GM18507 (cell line): ENCODE results near the gene CCDC12.

Experiments
- DNase-seq: peaks from one replicate; pipeline ENCODE4 v3.0.0; 2011; ENCODE audit warnings: low read depth; ENCODE audit not compliant: insufficient read length; ENCODE audit errors: extremely low spot score
- FAIRE-seq: peaks from 2 replicates; lab custom pipeline; 2011; peaks lifted over from hg19 to GRCh38; lab: Jason Lieb, UNC

CCDC12 gene

GRCh38 chr3:46944191-46944590 lies 32.4 kb downstream of the CCDC12 start:
- DNase-seq (no peak), FAIRE-seq (peak; percentile 26)

DNA sequence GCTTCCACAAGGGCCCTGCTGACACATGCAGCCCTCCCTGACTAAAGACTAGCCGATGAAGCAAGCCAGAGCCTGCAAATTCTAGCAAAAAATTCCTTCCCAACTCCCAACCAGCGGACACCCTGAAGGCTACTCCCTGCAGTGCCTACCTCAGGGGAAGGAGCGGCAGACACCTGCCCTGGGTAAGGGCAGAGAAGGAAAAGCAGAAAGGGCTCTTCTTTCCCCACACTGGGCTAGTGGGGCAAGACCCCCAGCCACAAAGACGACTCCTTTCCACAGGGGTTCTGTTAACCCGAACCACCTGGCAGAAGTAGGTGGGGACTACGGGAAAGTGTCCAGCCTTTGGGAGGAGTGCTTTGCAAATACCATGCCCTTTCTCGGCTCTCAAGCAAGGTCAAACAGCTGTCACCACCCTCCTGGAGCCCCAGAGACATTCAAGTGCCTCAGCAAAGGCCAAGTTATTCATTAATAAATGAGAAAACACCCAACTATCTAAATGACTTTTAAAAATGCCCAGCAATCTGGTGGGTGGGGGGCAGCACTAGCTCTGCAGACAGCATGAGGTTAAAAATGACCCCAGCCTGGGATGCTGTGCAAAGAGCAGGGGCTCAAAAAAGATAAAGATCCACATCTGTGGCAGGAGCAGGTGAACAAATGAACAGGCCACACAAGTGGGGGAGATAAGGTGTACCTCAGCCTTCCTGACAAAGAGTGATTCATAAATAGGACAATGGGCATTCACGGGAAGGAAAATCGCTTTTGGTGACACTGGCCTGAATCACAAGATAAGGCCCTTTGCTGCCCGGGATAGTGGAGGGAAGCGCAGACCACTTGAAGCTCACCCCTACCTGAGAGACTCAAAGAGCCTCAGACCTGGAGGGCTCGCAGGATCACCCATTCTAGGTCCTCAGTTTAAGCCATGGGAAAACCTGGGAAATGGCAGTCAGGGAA lies 33.0 kb downstream of the CCDC12 start:
- DNase-seq: no peak
- FAIRE-seq: peak; percentile 85

- FAIRE-seq (no peak), DNase-seq (no peak)
Measured at GRCh38 chr3:46942481-46943236, 33.9 kb downstream of the CCDC12 start.

DNA sequence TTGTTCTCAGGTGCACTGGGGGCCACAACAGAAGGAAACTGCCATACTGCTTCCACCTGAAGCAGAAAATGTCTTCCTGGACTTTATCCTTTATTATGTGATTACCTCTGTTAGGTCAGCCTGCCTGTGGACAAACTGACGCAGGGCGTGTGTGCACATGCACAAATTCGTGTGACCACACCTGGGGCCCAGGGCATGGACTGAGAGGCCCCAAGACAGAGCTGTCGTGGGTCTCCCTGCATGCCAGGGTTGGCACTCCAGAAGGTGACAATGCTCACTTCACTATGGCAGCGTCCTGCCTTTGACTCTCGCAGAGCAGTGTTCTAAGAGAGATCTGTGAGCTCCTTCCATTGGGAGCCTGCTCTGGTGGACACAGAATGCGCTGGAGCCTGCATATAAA lies 34.5 kb downstream of the CCDC12 start:
- no peak for DNase-seq
- no peak for FAIRE-seq

DNA sequence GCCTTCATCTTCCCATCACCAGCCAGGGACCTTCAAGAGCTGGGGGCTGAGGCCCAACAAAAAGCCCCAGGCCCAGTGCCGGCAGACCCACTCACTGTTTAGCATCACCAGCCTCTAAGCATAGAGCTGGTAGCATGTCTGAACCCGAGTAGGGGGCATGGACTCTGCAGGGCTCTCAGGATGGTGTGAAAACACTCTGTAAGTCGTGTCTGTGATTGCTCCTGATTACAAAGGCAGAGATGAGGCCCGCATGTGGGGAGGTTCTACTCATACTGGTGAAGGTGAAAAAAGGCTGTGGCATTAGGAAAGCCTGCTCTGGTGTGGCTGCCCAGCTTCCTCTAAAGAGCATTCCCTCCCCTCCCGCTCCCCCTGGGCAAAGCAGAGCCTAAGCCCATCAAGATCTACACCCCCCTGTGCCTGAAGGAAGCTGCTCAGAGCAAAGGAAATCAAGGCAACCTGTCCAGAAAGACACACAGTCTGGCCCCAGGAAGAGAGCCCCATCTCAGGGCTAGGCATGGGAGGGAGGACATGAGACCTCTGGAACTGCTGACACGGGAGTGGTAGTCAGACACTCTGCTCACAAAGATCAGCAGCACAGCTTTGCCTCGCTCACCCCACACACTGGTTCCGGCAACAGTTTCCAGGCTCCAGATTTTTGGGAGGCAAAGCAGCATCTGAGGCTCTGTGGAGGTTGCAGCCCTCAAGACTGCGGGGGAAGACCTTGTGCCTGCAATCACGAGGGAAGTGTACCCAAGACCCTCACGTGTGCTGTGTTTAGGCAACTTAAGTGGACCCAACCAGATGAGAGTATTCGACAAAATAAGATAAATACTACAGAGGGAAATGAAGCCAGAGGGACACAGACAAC lies 36.7 kb downstream of the CCDC12 start:
- FAIRE-seq (no peak), DNase-seq (no peak)

- FAIRE-seq (no peak), DNase-seq (no peak)
Measured at GRCh38 chr3:46938118-46938517, 38.4 kb downstream of the CCDC12 start.

- FAIRE-seq: no peak
Measured at GRCh38 chr3:46936733-46937250, 39.8 kb downstream of the CCDC12 start.

GRCh38 chr3:46935989-46936558 lies 40.5 kb downstream of the CCDC12 start:
- FAIRE-seq (no peak), DNase-seq (no peak)

More at GRCh38 chr3:46936733-46937250, 39.8 kb downstream of the CCDC12 start:
- DNase-seq: no peak

DNA sequence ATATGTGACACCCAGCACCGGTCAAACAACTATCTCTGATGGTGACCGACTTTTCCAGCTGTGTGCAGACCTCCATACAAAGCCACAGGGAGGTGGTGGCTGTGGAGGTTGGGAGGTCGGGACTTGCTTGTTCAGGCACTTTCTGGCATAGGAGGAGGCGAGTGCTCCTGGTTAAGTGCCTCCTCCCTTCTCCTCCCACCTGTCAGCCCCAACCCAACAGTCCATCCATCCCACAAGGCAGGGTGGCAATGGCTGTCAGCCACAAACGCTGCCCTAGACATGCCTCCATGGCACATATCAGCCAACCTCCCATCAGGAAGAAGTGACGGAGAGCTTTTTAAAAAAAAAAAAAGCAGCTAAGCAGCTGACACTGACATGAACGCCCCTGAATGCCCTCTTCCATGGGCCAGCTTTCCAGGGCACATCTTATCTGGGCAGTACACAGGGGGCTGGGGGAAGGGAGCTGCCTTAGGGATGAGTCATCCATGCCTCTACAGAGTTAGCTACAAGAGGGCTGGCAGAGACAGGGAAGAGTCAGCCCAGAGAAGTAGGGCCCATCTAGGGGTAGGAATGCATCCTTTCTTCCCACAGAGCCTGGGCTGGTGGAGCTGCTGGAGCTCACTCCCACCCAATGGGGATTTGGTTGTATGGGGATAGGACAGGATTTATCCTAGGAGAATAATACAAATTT lies 41.2 kb downstream of the CCDC12 start:
- DNase-seq: no peak
- no peak for FAIRE-seq

- FAIRE-seq (no peak), DNase-seq (no peak)
Measured at GRCh38 chr3:46934498-46935167, 41.9 kb downstream of the CCDC12 start.

GRCh38 chr3:46934072-46934471 lies 42.5 kb downstream of the CCDC12 start:
- FAIRE-seq (no peak), DNase-seq (no peak)

GRCh38 chr3:46933261-46933660 lies 43.3 kb downstream of the CCDC12 start:
- FAIRE-seq (no peak), DNase-seq (no peak)

DNA sequence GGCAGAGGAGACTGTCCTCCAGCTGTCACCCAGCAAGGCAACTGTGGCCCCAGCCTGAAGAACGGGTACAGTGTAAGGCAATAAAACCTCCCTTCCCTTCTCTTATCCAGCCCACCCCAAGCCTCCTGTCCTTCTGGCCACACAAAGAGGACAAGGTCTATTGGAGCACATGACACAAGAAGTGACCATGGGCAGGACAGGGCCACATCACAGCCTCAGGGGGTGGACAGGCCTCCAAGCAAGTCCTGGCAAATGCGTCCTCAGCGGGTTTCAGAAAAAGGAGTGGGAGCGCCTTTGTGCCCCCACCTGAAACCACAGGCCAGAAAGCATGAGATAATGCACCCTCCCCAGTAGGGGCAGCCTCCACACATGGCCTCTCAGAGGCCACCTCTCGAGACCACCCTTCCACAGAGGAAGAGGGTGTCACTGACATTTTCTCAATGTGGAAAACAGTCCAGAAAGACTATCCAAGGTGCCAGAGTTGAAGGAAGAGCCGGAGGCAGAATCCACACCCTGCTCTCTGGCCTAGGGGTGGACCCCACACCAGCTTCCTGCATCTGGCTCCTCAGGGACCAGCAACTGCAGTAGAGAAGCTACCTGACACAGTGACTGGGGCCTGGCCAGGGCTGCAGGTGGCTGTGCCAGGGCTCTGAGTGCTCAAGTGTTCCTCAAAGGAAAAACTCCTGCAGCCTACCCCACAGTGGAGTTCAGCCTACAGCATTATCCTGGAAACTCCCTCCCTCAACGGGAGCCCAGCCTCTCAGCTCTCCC lies 43.9 kb downstream of the CCDC12 start:
- FAIRE-seq (no peak), DNase-seq (no peak)

DNA sequence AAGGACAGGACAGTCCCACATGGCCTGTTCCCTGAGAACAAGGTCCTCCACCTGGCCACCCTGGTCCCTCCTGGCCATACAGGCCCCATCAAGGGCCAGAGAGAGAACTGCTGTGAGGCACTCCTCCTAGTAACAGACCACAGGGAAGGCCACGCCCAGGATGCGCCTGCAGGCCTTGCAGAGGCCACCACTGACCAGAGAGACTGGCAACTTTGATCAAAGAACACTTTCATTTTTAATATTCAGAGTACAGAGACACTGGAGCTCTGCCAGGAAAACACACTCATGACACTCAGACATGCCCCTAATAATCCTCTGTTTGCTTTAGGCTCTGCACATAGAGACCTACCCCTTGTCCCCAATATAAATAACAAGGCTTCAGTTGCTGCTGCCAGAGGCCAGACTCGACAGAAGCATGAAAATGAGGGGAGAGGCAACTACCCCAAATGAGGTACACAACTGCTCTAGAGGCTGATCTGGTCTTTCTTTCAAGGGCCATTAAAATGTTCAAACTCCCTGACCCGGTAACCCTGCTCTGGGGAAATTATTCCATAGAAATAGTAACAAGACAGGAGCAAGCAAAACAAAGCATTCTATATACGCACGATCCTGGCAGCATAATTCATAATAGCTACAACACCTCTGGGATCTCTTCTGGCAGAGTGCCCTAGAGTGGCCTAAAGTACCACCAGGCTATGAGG lies 44.8 kb downstream of the CCDC12 start:
- DNase-seq (no peak), FAIRE-seq (peak; percentile 83)

GRCh38 chr3:46930945-46931403 lies 45.6 kb downstream of the CCDC12 start:
- no peak for FAIRE-seq
- no peak for DNase-seq

GRCh38 chr3:46930166-46930944 lies 46.2 kb downstream of the CCDC12 start:
- FAIRE-seq: peak; percentile 42

More at GRCh38 chr3:46930166-46930944, 46.2 kb downstream of the CCDC12 start:
- no peak for DNase-seq
